NCI-H82 (cell line): ENCODE measurements around the gene PMPCA.
A peak's percentile ranks its signal among the peaks of the same experiment; 100 is the strongest.

Experiments used
- DNase-seq: peaks from one replicate; lab custom pipeline; 2025; lab: John Stamatoyannopoulos, UW

PMPCA gene, protein sequence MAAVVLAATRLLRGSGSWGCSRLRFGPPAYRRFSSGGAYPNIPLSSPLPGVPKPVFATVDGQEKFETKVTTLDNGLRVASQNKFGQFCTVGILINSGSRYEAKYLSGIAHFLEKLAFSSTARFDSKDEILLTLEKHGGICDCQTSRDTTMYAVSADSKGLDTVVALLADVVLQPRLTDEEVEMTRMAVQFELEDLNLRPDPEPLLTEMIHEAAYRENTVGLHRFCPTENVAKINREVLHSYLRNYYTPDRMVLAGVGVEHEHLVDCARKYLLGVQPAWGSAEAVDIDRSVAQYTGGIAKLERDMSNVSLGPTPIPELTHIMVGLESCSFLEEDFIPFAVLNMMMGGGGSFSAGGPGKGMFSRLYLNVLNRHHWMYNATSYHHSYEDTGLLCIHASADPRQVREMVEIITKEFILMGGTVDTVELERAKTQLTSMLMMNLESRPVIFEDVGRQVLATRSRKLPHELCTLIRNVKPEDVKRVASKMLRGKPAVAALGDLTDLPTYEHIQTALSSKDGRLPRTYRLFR

GRCh38 chr9:136410500-136411287 lies at the start of gene PMPCA, which contains the start of gene ENTR1:
Gene PMPCA (plus strand): TSS chr9:136410658. CDS start chr9:136410669, 11 bp downstream.
Gene ENTR1 (minus strand): TSS chr9:136410614. CDS start chr9:136410397, 217 bp downstream.
- peak; percentile 90 for DNase-seq

DNA sequence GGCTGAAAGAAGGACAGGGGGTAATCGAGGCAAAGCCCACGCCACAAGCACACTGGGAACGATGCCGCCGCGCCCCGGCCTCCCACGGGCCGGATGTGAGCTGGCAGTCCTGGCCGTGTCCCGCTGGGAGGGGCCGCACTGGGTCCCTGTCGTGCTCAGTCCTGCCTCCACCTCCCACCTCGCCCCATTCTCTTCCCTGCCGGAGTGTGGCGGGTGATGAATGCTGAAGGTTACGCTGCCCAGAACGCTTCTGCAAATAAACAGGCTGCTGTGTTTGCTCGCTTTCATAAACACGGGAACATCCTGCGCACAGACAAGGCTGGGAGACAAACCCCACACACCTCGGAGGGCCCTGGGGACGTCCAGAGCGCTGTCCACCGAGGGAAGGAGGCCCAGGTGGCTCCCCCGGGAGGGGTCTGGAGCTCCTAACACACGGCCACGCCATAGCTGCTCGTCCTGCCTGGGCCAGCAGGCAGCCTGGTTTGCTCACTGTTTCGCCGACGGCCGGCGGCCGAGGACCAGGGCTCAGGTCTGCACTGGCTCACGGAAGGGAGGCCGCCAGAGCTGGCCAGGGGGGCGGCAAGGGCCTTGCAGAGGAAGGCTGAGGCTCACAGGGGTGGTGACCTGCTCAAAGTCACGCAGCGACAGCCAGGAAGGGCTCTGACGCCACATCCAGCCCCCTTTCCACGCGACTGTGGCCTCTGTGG lies 49.3 kb upstream of the PMPCA start:
- no peak for DNase-seq

- DNase-seq = no peak
These were observed 48.6 kb upstream of the PMPCA start for GRCh38 chr9:136361754-136362449.

GRCh38 chr9:136362450-136362784 lies 48.0 kb upstream of the PMPCA start:
- DNase-seq = no peak

GRCh38 chr9:136363106-136363948 lies 47.1 kb upstream of the PMPCA start, which contains the start of gene DNLZ:
Gene DNLZ (minus strand): TSS chr9:136363744. CDS start chr9:136363714, 30 bp downstream.
- DNase-seq = peak; percentile 97

DNA sequence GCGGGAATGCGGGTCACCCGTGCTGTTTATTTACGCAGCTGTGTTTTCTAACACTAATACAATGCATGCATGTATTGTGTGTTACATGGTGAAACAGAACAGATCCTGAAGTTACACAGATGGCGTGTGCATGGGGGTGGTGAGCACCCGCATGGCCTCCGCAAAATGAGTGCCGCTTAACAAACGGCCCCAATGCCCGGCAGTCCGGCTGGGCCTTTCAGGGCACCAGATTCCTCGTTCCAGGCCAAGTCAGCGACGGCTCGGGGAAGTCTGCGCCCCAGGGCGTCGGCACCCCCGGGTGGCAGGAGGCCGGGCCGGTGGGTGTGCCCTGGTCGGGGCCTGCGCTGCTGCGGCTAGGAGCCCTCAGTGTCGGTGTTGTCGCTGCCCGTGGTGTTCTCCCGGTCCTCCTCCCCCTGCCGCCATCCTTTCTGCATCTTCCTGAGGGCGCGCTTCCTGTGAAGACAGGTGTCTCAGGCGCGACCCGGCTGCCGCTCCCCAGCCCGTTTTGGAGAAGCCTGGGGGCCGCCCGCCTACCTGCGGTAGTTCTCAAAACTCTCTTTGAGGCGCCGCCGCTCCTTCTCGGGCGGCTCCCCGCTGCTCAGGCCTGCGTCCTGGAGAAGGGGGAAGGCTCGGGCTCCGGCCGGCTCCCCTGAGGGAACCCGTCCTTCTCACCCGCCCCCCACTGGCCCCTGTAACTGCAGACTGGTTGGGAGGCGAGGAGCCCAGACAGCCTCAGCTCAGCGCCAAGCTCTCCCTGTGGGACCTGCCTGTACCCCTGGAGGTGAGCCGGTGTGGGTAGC lies 46.3 kb upstream of the PMPCA start:
- no peak for DNase-seq

- peak; percentile 88 for DNase-seq
These were observed 45.3 kb upstream of the PMPCA start for GRCh38 chr9:136364942-136365774.

- DNase-seq = no peak
These were observed 44.7 kb upstream of the PMPCA start for GRCh38 chr9:136365775-136366222.

- no peak for DNase-seq
These were observed 43.6 kb upstream of the PMPCA start for GRCh38 chr9:136366826-136367225.

GRCh38 chr9:136367296-136368145 lies 42.9 kb upstream of the PMPCA start:
- DNase-seq = no peak

DNA sequence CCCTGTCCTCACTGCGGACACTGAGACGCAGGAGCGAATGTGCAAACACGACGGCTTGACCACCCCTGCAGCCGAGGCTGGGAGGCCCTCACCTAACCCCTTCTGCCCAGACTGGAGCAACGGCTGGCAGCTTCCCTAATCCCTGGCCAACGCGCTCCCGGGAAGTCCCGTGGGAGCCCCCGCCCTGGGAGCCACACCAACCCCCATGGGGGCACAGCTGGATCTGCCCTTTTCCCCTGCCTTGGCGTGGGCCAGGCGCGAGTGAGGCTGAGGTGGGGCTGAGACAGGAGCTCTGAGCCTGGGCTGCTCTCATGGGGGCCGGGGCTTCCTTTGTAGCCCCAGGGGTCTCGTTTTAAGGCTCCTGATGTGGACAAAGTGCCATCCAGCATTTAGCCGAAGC lies 42.3 kb upstream of the PMPCA start:
- peak; percentile 62 for DNase-seq

- DNase-seq = no peak
These were observed 40.4 kb upstream of the PMPCA start for GRCh38 chr9:136370037-136370436.

DNA sequence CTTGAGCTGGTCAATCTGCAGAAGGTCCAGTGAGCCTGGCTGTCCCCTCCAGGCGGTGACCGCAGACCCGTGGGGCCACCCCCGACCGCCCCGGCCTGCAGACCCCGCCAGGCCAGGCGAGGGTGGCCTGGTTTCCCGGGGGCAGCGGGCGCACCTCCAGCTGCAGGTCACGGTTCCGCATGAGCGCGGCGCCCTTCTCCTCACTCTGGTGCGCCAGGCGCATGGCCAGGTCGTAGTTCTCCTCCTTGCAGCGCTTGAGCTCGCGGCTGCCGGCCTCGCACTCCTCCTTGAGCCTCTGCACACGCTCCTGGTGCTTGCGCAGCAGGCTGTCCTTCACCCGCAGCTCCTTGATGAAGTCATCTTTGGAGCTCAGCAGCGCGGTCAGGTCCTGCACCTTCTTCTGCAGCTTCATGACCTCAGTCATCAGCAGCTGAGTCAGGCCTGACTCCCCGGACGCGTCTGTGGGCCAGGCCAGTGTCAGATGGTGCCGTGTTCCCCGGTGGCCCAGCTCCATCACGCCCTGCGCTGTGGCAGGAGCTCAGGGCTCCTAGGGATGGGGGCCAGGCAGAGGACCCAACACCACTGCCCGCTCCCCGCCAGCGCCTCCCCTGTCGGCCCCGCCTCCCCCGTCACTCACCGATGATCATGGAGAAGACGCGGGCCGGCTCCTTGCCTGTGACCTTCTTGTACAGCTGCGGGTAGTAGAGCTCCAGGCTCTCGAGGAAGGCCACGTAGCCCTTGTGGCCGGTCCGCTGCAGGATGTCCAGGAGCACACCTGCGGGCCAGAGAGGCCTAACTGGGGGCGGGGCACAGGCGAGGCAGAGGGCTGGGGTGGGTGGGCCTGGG lies 39.5 kb upstream of the PMPCA start:
- DNase-seq = no peak

- DNase-seq = no peak
These were observed 39.0 kb upstream of the PMPCA start for GRCh38 chr9:136371533-136371880.

DNA sequence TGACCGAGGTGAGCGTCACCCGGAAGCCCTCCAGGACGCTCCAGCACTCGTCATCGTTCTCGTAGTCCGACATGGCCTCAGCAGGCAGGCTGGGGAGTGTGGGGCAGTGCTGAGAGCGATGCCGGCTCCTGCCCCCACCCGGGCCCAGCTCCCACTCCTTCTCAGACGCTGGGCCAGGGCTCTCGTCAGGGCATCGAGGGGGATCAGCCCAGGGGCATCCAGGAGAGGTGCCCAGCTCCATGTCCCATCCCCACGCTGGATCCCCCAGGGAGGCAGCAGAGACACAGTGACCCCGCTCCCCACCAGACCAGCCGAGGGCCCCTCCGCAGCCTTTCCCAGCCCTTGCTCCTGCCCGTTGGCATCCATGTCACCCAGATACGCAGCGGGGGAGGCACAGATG lies 38.5 kb upstream of the PMPCA start:
- DNase-seq = no peak

DNA sequence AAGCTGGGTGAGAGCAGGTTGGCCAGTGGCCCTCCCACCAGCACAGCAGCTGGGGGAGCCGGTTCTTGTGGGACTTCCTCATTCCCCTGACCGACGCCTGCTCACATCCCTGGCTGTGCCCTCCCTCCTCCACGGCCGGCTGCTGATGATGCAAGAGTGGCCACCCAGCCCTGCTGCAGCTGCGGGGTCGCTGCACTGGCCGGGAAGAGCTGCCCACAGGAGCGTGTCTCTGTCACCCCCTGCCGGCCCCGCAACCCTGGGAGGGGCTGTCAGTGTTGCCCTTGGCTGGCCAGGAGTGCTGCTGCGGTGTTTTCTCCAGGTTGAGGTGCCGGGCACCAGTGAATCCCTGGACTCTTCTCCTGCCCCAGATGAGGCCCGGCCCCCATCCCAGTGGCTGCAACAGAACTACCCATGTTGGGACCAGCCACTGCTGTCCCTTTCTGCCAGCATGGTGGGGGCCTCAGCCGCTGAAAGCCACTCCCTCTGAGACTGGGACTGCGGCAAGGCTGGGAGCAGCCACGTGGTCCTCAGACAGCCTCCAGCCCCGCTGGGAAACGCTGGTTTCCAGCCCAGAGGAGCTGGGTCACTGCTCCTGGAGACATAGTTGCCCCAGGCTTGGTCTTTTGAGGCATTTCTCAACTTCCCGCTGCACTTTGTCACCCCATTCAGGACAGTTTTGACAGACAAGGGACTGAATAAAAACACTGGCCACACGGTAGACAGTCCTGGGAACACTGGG lies 37.7 kb upstream of the PMPCA start:
- peak; percentile 55 for DNase-seq
